Measurements from ENCODE around the gene FLT3.

DNA sequence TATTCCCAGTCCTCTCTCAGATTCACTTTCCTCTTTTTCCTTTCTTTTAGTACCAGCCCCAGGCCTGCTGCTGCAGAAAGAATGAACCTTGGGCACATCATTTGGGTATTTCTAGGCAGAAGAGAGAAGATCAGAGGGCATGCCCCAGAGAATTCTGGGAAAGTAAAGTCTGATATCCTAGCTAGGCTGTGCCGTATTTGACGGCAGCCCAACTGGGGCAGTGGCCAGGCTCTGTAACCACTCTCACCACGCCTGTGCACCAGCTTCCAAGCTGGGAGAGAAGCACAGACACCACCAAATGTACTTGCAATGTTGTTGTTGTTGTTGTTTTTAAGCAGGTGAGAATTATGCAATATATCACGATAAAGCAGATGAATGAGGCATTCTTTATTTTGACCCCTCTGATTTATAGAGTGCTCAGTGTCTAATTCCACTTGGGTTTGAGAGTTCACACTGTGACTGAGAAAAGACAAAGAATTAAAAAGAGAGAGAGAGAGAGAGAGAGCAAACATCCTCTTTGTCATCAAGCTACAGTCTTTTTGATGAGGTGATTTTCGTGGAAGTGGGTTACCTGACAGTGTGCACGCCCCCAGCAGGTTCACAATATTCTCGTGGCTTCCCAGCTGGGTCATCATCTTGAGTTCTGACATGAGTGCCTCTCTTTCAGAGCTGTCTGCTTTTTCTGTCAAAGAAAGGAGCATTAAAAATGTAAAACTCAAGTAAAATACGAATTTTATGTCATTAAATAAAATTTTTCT is 72.6 kb downstream of the FLT3 start:
- TF ChIP-seq, protein P1, sequence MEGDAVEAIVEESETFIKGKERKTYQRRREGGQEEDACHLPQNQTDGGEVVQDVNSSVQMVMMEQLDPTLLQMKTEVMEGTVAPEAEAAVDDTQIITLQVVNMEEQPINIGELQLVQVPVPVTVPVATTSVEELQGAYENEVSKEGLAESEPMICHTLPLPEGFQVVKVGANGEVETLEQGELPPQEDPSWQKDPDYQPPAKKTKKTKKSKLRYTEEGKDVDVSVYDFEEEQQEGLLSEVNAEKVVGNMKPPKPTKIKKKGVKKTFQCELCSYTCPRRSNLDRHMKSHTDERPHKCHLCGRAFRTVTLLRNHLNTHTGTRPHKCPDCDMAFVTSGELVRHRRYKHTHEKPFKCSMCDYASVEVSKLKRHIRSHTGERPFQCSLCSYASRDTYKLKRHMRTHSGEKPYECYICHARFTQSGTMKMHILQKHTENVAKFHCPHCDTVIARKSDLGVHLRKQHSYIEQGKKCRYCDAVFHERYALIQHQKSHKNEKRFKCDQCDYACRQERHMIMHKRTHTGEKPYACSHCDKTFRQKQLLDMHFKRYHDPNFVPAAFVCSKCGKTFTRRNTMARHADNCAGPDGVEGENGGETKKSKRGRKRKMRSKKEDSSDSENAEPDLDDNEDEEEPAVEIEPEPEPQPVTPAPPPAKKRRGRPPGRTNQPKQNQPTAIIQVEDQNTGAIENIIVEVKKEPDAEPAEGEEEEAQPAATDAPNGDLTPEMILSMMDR (IDR thresholded peaks at IDR 0.05) = no peak
- TF ChIP-seq EP300 (IDR thresholded peaks at IDR 0.05) (no peak), POLR2A (IDR thresholded peaks at IDR 0.05) (no peak), POLR2AphosphoS5 (IDR thresholded peaks at IDR 0.05) (no peak)
